ENCODE data around the gene ATOH8.

The ATOH8 gene

GRCh38 chr2:85802354-85803103 lies 48.7 kb downstream of the ATOH8 start:
- DNase-seq (ENCODE audit: low read depth) = no peak

- no peak for DNase-seq (ENCODE audit: low read depth)
Observed at GRCh38 chr2:85803704-85804425, 50.1 kb downstream of the ATOH8 start.

- DNase-seq (ENCODE audit: low read depth) = no peak
Observed at GRCh38 chr2:85804583-85804982, 50.8 kb downstream of the ATOH8 start.

- no peak for DNase-seq (ENCODE audit: low read depth)
Observed at GRCh38 chr2:85806358-85807118, 52.7 kb downstream of the ATOH8 start.

- DNase-seq (ENCODE audit: low read depth) = no peak
Observed at GRCh38 chr2:85807756-85808155, 54.0 kb downstream of the ATOH8 start.

GRCh38 chr2:85810371-85811179 lies 56.8 kb downstream of the ATOH8 start:
- DNase-seq (ENCODE audit: low read depth) = no peak

- no peak for DNase-seq (ENCODE audit: low read depth)
Observed at GRCh38 chr2:85811180-85812093, 57.6 kb downstream of the ATOH8 start.

- no peak for DNase-seq (ENCODE audit: low read depth)
Observed at GRCh38 chr2:85812094-85812735, 58.4 kb downstream of the ATOH8 start.

- no peak for DNase-seq (ENCODE audit: low read depth)
Observed at GRCh38 chr2:85813211-85813981, 59.6 kb downstream of the ATOH8 start.

GRCh38 chr2:85813982-85814801 lies 60.4 kb downstream of the ATOH8 start:
- DNase-seq (ENCODE audit: low read depth) = peak; percentile 63

- no peak for DNase-seq (ENCODE audit: low read depth)
Observed at GRCh38 chr2:85814802-85815550, 61.2 kb downstream of the ATOH8 start.

- no peak for DNase-seq (ENCODE audit: low read depth)
Observed at GRCh38 chr2:85819811-85820510, 66.2 kb downstream of the ATOH8 start.

GRCh38 chr2:85822766-85823165 lies 69.0 kb downstream of the ATOH8 start:
- no peak for DNase-seq (ENCODE audit: low read depth)

GRCh38 chr2:85823951-85824350 lies 70.2 kb downstream of the ATOH8 start:
- DNase-seq (ENCODE audit: low read depth) = no peak

- peak; percentile 68 for DNase-seq (ENCODE audit: low read depth)
Observed at GRCh38 chr2:85826990-85827878, 73.4 kb downstream of the ATOH8 start.

- no peak for DNase-seq (ENCODE audit: low read depth)
Observed at GRCh38 chr2:85827879-85828569, 74.2 kb downstream of the ATOH8 start.

Data from activated T-helper 1 cell treated with Interleukin-2 at 50 U/mL for 16 hours (primary cell).